GM12878 (cell line): ENCODE data around the gene TRIM54. TPM values are rescaled to one million over a fixed set of nuclear protein-coding genes. Genes with fewer than 3 reads are reported as not detected.

Source experiments
- ATF7 ChIP-seq: fragments of 450-650 bp; IDR thresholded peaks from 2 replicates; pipeline ENCODE4 v1.6.1; 2016; ENCODE audit warnings: low read depth, mild to moderate bottlenecking
- CREM ChIP-seq: IDR thresholded peaks from 2 replicates; pipeline ENCODE4 v1.6.1; 2014; ENCODE audit warnings: antibody characterized with exemption, low read depth
- ESRRA ChIP-seq: IDR thresholded peaks from 2 replicates; pipeline ENCODE4 v1.6.1; 2012; ENCODE audit warnings: mild to moderate bottlenecking, low read length, improper control_type of control experiment
- HCFC1 ChIP-seq: fragments of 150-350 bp; IDR thresholded peaks from 2 replicates; pipeline ENCODE4 v1.6.1; 2014; ENCODE audit warnings: low read length
- HDAC6 ChIP-seq: fragments of 200-600 bp; sonication (generic); IDR thresholded peaks from one replicate; pipeline ENCODE4 v1.8.0; 2017; ENCODE audit warnings: antibody characterized with exemption; ENCODE audit not compliant: unreplicated experiment
- IKZF2 ChIP-seq, 2 experiments: fragments of 450-650 bp; IDR thresholded peaks; 2 replicates each; pipeline ENCODE4 v1.6.1; 2017; ENCODE audit warnings: mild to moderate bottlenecking in 2 of 2, moderate library complexity in 2 of 2
- JUNB ChIP-seq: IDR thresholded peaks from 2 replicates; pipeline ENCODE4 v1.6.1; 2016; ENCODE audit warnings: antibody characterized with exemption, mild to moderate bottlenecking
- MYC ChIP-seq: IDR thresholded peaks from 2 replicates; pipeline ENCODE4 v1.6.1; 2011; ENCODE audit warnings: mild to moderate bottlenecking, low read length, moderate library complexity, inconsistent platforms; ENCODE audit not compliant: insufficient read depth, insufficient replicate concordance, insufficient read length, severe bottlenecking
- NBN ChIP-seq: fragments of 450-650 bp; IDR thresholded peaks from 2 replicates; pipeline ENCODE4 v1.6.1; 2016
- NRF1 ChIP-seq: conservative IDR thresholded peaks from 2 replicates; pipeline ENCODE4 v1.6.1; 2011; ENCODE audit warnings: mild to moderate bottlenecking, low read depth, low read length, improper control_type of control experiment
- POLR2AphosphoS5 ChIP-seq: IDR thresholded peaks from 2 replicates; pipeline ENCODE4 v1.6.1; 2011; ENCODE audit warnings: mild to moderate bottlenecking, low read length, inconsistent platforms
- SMARCA5 ChIP-seq: fragments of 450-650 bp; IDR thresholded peaks from 2 replicates; pipeline ENCODE4 v1.6.1; 2017; ENCODE audit warnings: mild to moderate bottlenecking
- SP1 ChIP-seq: IDR thresholded peaks from one replicate; pipeline ENCODE4 v1.6.1; 2011; ENCODE audit warnings: low read depth, low read length
- SREBF1 ChIP-seq: IDR thresholded peaks from 2 replicates; pipeline ENCODE4 v1.6.1; 2012; ENCODE audit warnings: mild to moderate bottlenecking, low read length
- ZNF217 ChIP-seq: fragments of 450-650 bp; IDR thresholded peaks from 2 replicates; pipeline ENCODE4 v1.6.1; 2017; ENCODE audit warnings: antibody characterized with exemption, mild to moderate bottlenecking
- polyA plus RNA-seq, 11 experiments: library from polyadenylated mRNA; depleted of rRNA in 4 of 11; unstranded in 6 of 11; stranded (reverse) in 5 of 11; fragments of >200 nt; fragmentation: Nextera tagmentation in 4 of 11; fragmentation: Illumina TruSeq in 1 of 11; extraction: Ambion mirVana in 4 of 11; extraction: Trizol in 1 of 11; gene quantifications; 1 replicate in 1 of 11; 2 replicates in 10 of 11; pipeline versions ENCODE4 v1.2.1 to v1.2.3, GENCODE V29; 2011 to 2016; ENCODE audit warnings: inconsistent platforms in 2 of 11, missing spikeins in 2 of 11, low read depth in 1 of 11
- total RNA-seq, 4 experiments: library from RNA; depleted of rRNA in 3 of 4; stranded (reverse); fragments of >200 nt in 3 of 4; fragmentation: Illumina TruSeq in 1 of 4; extraction: Trizol in 1 of 4; gene quantifications; 2 replicates each; pipeline versions ENCODE4 v1.2.1 to v1.2.3, GENCODE V29; 2013 to 2021
- TF ChIP-seq, protein P1 (sequence below): fragments of 450-650 bp; IDR thresholded peaks from 2 replicates; pipeline ENCODE4 v1.6.1; 2018; ENCODE audit warnings: borderline replicate concordance, mild to moderate bottlenecking; ENCODE audit not compliant: partially characterized antibody
- TF ChIP-seq, protein P2 (sequence below): fragments of 450-650 bp; IDR thresholded peaks from 2 replicates; pipeline ENCODE4 v1.6.1; 2016; ENCODE audit warnings: mild to moderate bottlenecking
- TF ChIP-seq, protein P3 (sequence below): IDR thresholded peaks from 2 replicates; pipeline ENCODE4 v1.6.1; 2011; ENCODE audit warnings: borderline replicate concordance, low read depth, mild to moderate bottlenecking, moderate library complexity, low read length; ENCODE audit not compliant: insufficient read depth, poor library complexity, severe bottlenecking
- TF ChIP-seq, protein P4 (sequence below): fragments of 450-650 bp; IDR thresholded peaks from 2 replicates; pipeline ENCODE4 v1.6.1; 2017; ENCODE audit warnings: antibody characterized with exemption, mild to moderate bottlenecking, moderate library complexity
- TF ChIP-seq, protein P5 (sequence below): fragments of 450-650 bp; formaldehyde crosslinking; IDR thresholded peaks from 2 replicates; pipeline ENCODE4 v1.4.0; 2022; ENCODE audit warnings: mild to moderate bottlenecking, moderate library complexity

Gene TRIM54
- total and polyA plus RNA-seq, 10 of the 15 experiments (the other 5 are each of a cell fraction or from before 2014, with no cell fraction given): 0.03 to 0.08 TPM; not detected in 8

DNA sequence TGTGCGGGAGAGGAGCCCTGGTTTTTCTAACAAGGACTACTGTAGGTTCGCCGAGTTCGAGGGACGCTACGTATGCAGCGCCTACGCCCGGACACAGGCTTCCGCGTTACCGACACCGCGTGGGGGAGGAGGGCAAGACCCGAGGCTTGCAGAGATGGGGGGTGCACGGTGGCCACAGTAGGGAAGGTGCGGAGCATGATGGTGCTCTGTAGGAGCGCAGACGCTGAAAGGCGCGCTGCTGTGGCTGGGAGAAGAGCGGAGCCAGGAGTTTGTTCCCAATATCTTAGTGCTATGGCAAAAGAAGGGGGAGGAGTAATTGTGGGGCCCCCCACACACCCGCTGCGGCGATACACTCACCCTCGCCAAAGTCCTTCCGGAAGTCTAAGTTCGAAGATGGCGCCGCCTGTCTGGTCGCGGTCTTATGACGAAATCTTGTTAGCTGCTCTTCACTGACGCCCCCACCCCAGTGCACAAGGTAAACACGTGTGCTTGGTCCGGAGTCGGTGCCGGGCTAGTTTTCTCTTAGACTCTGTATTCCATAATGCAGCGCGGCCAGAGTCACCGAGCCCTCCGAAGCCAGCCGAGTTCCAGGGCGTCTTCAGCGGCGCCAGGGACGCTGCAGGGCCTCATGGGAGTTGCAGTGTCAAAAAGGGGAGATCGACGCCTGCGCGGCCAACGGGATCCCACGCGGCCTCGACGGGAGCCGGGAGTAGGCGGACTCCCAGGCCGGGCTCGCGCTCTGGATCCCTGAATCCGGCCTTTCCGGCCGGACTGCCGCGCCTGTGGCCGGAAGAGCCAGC is 74.4 kb downstream of the TRIM54 start, which contains the start of gene GTF3C2 (continued):
- TF ChIP-seq, protein P1, sequence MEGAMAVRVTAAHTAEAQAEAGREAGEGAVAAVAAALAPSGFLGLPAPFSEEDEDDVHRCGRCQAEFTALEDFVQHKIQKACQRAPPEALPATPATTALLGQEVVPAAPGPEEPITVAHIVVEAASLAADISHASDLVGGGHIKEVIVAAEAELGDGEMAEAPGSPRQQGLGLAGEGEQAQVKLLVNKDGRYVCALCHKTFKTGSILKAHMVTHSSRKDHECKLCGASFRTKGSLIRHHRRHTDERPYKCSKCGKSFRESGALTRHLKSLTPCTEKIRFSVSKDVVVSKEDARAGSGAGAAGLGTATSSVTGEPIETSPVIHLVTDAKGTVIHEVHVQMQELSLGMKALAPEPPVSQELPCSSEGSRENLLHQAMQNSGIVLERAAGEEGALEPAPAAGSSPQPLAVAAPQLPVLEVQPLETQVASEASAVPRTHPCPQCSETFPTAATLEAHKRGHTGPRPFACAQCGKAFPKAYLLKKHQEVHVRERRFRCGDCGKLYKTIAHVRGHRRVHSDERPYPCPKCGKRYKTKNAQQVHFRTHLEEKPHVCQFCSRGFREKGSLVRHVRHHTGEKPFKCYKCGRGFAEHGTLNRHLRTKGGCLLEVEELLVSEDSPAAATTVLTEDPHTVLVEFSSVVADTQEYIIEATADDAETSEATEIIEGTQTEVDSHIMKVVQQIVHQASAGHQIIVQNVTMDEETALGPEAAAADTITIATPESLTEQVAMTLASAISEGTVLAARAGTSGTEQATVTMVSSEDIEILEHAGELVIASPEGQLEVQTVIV: peak; percentile 78
- TF ChIP-seq IKZF2 (IDR thresholded peaks at IDR 0.05) (peak; percentile 77 to 81; a peak in 3 of 4 replicates), SREBF1 (no peak), ZNF217 (no peak), SP1 (peak; percentile 22), MYC (peak; percentile 59), JUNB (no peak), ATF7 (peak; percentile 97), POLR2AphosphoS5 (peak; percentile 83), SMARCA5 (no peak), HCFC1 (peak; percentile 81), NBN (peak; percentile 94), NRF1 (peak; percentile 51), HDAC6 (no peak), ESRRA (no peak), CREM (peak; percentile 99)
- TF ChIP-seq, protein P2, sequence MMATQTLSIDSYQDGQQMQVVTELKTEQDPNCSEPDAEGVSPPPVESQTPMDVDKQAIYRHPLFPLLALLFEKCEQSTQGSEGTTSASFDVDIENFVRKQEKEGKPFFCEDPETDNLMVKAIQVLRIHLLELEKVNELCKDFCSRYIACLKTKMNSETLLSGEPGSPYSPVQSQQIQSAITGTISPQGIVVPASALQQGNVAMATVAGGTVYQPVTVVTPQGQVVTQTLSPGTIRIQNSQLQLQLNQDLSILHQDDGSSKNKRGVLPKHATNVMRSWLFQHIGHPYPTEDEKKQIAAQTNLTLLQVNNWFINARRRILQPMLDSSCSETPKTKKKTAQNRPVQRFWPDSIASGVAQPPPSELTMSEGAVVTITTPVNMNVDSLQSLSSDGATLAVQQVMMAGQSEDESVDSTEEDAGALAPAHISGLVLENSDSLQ: peak; percentile 62
- TF ChIP-seq, protein P3, sequence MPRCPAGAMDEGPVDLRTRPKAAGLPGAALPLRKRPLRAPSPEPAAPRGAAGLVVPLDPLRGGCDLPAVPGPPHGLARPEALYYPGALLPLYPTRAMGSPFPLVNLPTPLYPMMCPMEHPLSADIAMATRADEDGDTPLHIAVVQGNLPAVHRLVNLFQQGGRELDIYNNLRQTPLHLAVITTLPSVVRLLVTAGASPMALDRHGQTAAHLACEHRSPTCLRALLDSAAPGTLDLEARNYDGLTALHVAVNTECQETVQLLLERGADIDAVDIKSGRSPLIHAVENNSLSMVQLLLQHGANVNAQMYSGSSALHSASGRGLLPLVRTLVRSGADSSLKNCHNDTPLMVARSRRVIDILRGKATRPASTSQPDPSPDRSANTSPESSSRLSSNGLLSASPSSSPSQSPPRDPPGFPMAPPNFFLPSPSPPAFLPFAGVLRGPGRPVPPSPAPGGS: no peak
- TF ChIP-seq, protein P4, sequence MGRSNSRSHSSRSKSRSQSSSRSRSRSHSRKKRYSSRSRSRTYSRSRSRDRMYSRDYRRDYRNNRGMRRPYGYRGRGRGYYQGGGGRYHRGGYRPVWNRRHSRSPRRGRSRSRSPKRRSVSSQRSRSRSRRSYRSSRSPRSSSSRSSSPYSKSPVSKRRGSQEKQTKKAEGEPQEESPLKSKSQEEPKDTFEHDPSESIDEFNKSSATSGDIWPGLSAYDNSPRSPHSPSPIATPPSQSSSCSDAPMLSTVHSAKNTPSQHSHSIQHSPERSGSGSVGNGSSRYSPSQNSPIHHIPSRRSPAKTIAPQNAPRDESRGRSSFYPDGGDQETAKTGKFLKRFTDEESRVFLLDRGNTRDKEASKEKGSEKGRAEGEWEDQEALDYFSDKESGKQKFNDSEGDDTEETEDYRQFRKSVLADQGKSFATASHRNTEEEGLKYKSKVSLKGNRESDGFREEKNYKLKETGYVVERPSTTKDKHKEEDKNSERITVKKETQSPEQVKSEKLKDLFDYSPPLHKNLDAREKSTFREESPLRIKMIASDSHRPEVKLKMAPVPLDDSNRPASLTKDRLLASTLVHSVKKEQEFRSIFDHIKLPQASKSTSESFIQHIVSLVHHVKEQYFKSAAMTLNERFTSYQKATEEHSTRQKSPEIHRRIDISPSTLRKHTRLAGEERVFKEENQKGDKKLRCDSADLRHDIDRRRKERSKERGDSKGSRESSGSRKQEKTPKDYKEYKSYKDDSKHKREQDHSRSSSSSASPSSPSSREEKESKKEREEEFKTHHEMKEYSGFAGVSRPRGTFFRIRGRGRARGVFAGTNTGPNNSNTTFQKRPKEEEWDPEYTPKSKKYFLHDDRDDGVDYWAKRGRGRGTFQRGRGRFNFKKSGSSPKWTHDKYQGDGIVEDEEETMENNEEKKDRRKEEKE: peak; percentile 85
- TF ChIP-seq, protein P5, sequence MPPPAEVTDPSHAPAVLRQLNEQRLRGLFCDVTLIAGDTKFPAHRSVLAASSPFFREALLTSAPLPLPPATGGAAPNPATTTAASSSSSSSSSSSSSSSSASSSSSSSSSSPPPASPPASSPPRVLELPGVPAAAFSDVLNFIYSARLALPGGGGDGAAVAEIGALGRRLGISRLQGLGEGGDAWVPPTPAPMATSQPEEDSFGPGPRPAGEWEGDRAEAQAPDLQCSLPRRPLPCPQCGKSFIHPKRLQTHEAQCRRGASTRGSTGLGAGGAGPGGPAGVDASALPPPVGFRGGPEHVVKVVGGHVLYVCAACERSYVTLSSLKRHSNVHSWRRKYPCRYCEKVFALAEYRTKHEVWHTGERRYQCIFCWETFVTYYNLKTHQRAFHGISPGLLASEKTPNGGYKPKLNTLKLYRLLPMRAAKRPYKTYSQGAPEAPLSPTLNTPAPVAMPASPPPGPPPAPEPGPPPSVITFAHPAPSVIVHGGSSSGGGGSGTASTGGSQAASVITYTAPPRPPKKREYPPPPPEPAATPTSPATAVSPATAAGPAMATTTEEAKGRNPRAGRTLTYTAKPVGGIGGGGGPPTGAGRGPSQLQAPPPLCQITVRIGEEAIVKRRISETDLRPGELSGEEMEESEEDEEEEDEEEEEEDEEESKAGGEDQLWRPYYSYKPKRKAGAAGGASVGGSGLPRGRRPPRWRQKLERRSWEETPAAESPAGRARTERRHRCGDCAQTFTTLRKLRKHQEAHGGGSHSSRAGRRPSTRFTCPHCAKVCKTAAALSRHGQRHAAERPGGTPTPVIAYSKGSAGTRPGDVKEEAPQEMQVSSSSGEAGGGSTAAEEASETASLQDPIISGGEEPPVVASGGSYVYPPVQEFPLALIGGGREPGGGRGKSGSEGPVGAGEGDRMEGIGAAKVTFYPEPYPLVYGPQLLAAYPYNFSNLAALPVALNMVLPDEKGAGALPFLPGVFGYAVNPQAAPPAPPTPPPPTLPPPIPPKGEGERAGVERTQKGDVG: no peak
